Prostate gland (tissue), 2 donors: Measurements from ENCODE around the gene GALK1.

Source experiments
- POLR2A ChIP-seq: fragments of 450-650 bp; IDR thresholded peaks from one replicate; pipeline ENCODE4 v1.6.1; 2016; ENCODE audit warnings: antibody characterized with exemption, mild to moderate bottlenecking
- TF ChIP-seq, protein P1 (sequence below), 4 experiments: fragments of 200-600 bp in 2 of 4; fragments of 450-650 bp in 2 of 4; sonication (generic) in 2 of 4; IDR thresholded peaks; 1 replicate in 3 of 4; 2 replicates in 1 of 4; pipeline ENCODE4 v1.5.1; 2016 to 2019; ENCODE audit warnings: antibody characterized with exemption in 4 of 4, mild to moderate bottlenecking in 2 of 4, moderate library complexity in 2 of 4

DNA sequence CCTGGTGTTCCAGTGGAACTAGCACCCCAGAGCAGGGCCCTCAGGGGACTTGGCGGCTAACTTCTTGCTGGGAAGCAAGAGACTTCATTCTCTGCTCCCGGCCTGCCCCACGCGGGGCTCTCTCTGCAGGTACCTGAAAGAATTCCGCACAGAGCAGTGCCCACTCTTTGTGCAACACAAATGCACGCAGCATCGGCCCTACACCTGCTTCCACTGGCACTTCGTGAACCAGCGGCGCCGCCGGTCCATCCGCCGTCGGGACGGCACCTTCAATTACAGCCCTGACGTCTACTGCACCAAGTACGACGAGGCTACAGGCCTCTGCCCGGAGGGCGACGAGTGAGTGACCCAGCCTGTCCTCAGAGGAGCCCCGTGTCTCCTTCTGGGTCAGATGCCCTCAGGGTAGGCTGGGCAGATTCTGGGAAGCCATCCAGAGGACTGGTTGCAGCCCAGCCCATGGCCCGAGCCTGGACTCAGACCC lies 44.7 kb upstream of the GALK1 start:
- TF ChIP-seq, protein P1, sequence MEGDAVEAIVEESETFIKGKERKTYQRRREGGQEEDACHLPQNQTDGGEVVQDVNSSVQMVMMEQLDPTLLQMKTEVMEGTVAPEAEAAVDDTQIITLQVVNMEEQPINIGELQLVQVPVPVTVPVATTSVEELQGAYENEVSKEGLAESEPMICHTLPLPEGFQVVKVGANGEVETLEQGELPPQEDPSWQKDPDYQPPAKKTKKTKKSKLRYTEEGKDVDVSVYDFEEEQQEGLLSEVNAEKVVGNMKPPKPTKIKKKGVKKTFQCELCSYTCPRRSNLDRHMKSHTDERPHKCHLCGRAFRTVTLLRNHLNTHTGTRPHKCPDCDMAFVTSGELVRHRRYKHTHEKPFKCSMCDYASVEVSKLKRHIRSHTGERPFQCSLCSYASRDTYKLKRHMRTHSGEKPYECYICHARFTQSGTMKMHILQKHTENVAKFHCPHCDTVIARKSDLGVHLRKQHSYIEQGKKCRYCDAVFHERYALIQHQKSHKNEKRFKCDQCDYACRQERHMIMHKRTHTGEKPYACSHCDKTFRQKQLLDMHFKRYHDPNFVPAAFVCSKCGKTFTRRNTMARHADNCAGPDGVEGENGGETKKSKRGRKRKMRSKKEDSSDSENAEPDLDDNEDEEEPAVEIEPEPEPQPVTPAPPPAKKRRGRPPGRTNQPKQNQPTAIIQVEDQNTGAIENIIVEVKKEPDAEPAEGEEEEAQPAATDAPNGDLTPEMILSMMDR (IDR thresholded peaks at IDR 0.05): no peak
- TF ChIP-seq POLR2A: no peak
